Common myeloid progenitor, CD34-positive (primary cell): ENCODE data around the gene TBL1XR1.

ENCODE experiments used
- CTCF ChIA-PET: fragments of 350-600 bp; sonication (Branson Sonifier 250); formaldehyde crosslinking; loops from one replicate; lab custom pipeline; 2021; ENCODE audit warnings: antibody characterized with exemption; lab: Charles Lee
- POLR2A ChIA-PET: fragments of 350-600 bp; sonication (Branson Sonifier 250); formaldehyde crosslinking; loops from one replicate; lab custom pipeline; 2021; ENCODE audit warnings: antibody characterized with exemption; lab: Charles Lee
- DNase-seq, 3 donors: peaks; one replicate each; pipeline versions ENCODE4 v3.0.0 to v3.0.0-alpha.2; 2013
- H3K27ac ChIP-seq, 2 experiments: 1 replicate in 1 of 2; 2 replicates in 1 of 2; pipeline ENCODE4 v1.7.0; 2013; ENCODE audit warnings: inconsistent platforms in 2 of 2, low read length in 2 of 2, mild to moderate bottlenecking in 2 of 2, low read depth in 1 of 2, moderate library complexity in 1 of 2; ENCODE audit not compliant: severe bottlenecking in 2 of 2, insufficient read depth in 1 of 2, poor library complexity in 1 of 2
- H3K27me3 ChIP-seq, 5 experiments: replicated peaks in 2 of 5; 1 replicate in 3 of 5; 2 replicates in 2 of 5; pipeline versions ENCODE4 v1.6.1 to v1.7.0; 2013; ENCODE audit warnings: low read length in 4 of 5, mild to moderate bottlenecking in 2 of 5, moderate library complexity in 2 of 5, inconsistent platforms in 1 of 5; ENCODE audit not compliant: insufficient read depth in 5 of 5, control insufficient read depth in 4 of 5
- H3K36me3 ChIP-seq, 4 experiments: 1 replicate in 2 of 4; 2 replicates in 2 of 4; pipeline versions ENCODE4 v1.6.1 to v1.7.0; 2013; ENCODE audit warnings: low read length in 3 of 4, control low read depth in 1 of 4, mild to moderate bottlenecking in 1 of 4; ENCODE audit not compliant: control insufficient read depth in 4 of 4, insufficient read depth in 4 of 4
- H3K4me1 ChIP-seq, 4 experiments: 1 replicate in 3 of 4; 2 replicates in 1 of 4; pipeline versions ENCODE4 v1.6.1 to v1.7.1; 2013; ENCODE audit warnings: low read length in 3 of 4, mild to moderate bottlenecking in 3 of 4, control low read depth in 1 of 4, inconsistent platforms in 1 of 4, moderate library complexity in 1 of 4; ENCODE audit not compliant: control insufficient read depth in 4 of 4, insufficient read depth in 4 of 4; ENCODE audit errors: control extremely low read depth in 1 of 4
- H3K4me3 ChIP-seq, 7 experiments: 1 replicate in 4 of 7; 2 replicates in 3 of 7; pipeline versions ENCODE4 v1.5.1 to v1.7.0; 2013; ENCODE audit warnings: mild to moderate bottlenecking in 7 of 7, low read length in 6 of 7, moderate library complexity in 6 of 7, inconsistent platforms in 2 of 7, low read depth in 2 of 7, control low read depth in 1 of 7; ENCODE audit not compliant: insufficient read depth in 4 of 7, control insufficient read depth in 1 of 7; ENCODE audit errors: extremely low read depth in 1 of 7
- H3K9me3 ChIP-seq, 5 experiments: 1 replicate in 4 of 5; 2 replicates in 1 of 5; pipeline versions ENCODE4 v1.6.1 to v1.7.1; 2013; ENCODE audit warnings: low read length in 4 of 5, mild to moderate bottlenecking in 2 of 5, inconsistent platforms in 1 of 5, low read depth in 1 of 5, moderate library complexity in 1 of 5; ENCODE audit not compliant: control insufficient read depth in 4 of 5, insufficient read depth in 2 of 5; ENCODE audit errors: control extremely low read depth in 1 of 5
- WGBS: methylation state at CpG from one replicate; pipeline ENCODE4 v1.1.5; 2013; ENCODE audit not compliant: insufficient coverage; 5-methylcytosine and 5-hydroxymethylcytosine counted together

Gene TBL1XR1

GRCh38 chr3:176992978-176993377, 204.3 kb downstream of the TBL1XR1 start:
- CTCF ChIA-PET = no interaction called here
- Histone ChIP-seq H3K27me3 (no peaks in the 10 kb centered on the region), H3K4me1 (no peaks in the 10 kb centered on the region), H3K4me3 (no peak overlapping the region), H3K27ac (no peak overlapping the region), H3K36me3 (no peaks in the 10 kb centered on the region), H3K9me3 (peaks cover 0 to 5% (median 0%) of the 10 kb centered on the region in 5 experiments)
- POLR2A ChIA-PET = interaction anchor here (0.7 kb wide), 1 partner anchor 1717 kb away, joined by 3 read pairs; no protein-coding TSS in a partner anchor
- no peak for DNase-seq
- 90% methylated on average over 2 of the region's 3 CpGs for WGBS

- Histone ChIP-seq H3K27ac (no peak overlapping the region), H3K36me3 (no peaks in the 10 kb centered on the region), H3K27me3 (no peaks in the 10 kb centered on the region), H3K4me3 (no peak overlapping the region), H3K9me3 (peaks cover 0 to 5% (median 0%) of the 10 kb centered on the region in 5 experiments), H3K4me1 (no peaks in the 10 kb centered on the region)
- POLR2A ChIA-PET = interaction anchor here (0.7 kb wide), 1 partner anchor 1717 kb away, joined by 3 read pairs; no protein-coding TSS in a partner anchor
- 100% methylated on average over 6 of the region's 11 CpGs for WGBS
- CTCF ChIA-PET = no interaction called here
- no peak for DNase-seq
Observed at GRCh38 chr3:176992565-176992964, 204.7 kb downstream of the TBL1XR1 start.

- no peak overlapping the region for H3K27ac ChIP-seq
- CTCF ChIA-PET = no interaction called here
- H3K27me3 ChIP-seq = no peaks in the 10 kb centered on the region
- no peaks in the 10 kb centered on the region for H3K36me3 ChIP-seq
- DNase-seq = peak in 2 of 3 donors; percentile 7 to 16
- H3K9me3 ChIP-seq = peaks cover 0 to 5% (median 0%) of the 10 kb centered on the region in 5 experiments
- no peaks in the 10 kb centered on the region for H3K4me1 ChIP-seq
- H3K4me3 ChIP-seq = no peak overlapping the region
- POLR2A ChIA-PET = no interaction called here
- WGBS = 84% methylated on average over 3 of the region's 3 CpGs
Observed at GRCh38 chr3:176988795-176989194, 208.5 kb downstream of the TBL1XR1 start.

GRCh38 chr3:176987901-176988650, 209.2 kb downstream of the TBL1XR1 start:
- no peak for DNase-seq
- Histone ChIP-seq H3K27me3 (no peaks in the 10 kb centered on the region), H3K4me1 (no peaks in the 10 kb centered on the region), H3K4me3 (no peak overlapping the region), H3K27ac (no peak overlapping the region), H3K9me3 (peaks cover 0 to 5% (median 0%) of the 10 kb centered on the region in 5 experiments), H3K36me3 (no peaks in the 10 kb centered on the region)
- POLR2A ChIA-PET = no interaction called here
- WGBS = 100% methylated on average over 2 of the region's 8 CpGs
- CTCF ChIA-PET = no interaction called here

GRCh38 chr3:176978441-176978840, 218.8 kb downstream of the TBL1XR1 start:
- Histone ChIP-seq H3K27ac (no peak overlapping the region), H3K36me3 (no peaks in the 10 kb centered on the region), H3K9me3 (peaks cover 0 to 3% (median 0%) of the 10 kb centered on the region in 5 experiments), H3K4me1 (no peaks in the 10 kb centered on the region), H3K4me3 (no peak overlapping the region), H3K27me3 (no peaks in the 10 kb centered on the region)
- WGBS = 100% methylated on average over 1 of the region's 3 CpGs
- ChIA-PET CTCF (interaction anchor here (1.0 kb wide), 1 partner anchor 10 kb away, joined by 3 read pairs; no protein-coding TSS in a partner anchor), POLR2A (no interaction called here)
- no peak for DNase-seq

- no peak overlapping the region for H3K27ac ChIP-seq
- DNase-seq = no peak
- peaks cover 0 to 3% (median 0%) of the 10 kb centered on the region in 5 experiments for H3K9me3 ChIP-seq
- CTCF ChIA-PET = no interaction called here
- WGBS = 93% methylated on average over 2 of the region's 2 CpGs
- POLR2A ChIA-PET = no interaction called here
- no peaks in the 10 kb centered on the region for H3K36me3 ChIP-seq
- H3K27me3 ChIP-seq = no peaks in the 10 kb centered on the region
- no peaks in the 10 kb centered on the region for H3K4me1 ChIP-seq
- H3K4me3 ChIP-seq = no peak overlapping the region
Observed at GRCh38 chr3:176977331-176977730, 220.0 kb downstream of the TBL1XR1 start.

- WGBS = 100% methylated on average over 8 of the region's 10 CpGs
- POLR2A ChIA-PET = no interaction called here
- H3K4me1 ChIP-seq = no peaks in the 10 kb centered on the region
- no peaks in the 10 kb centered on the region for H3K27me3 ChIP-seq
- no peaks in the 10 kb centered on the region for H3K9me3 ChIP-seq
- H3K4me3 ChIP-seq = no peak overlapping the region
- H3K36me3 ChIP-seq = no peaks in the 10 kb centered on the region
- DNase-seq = no peak
- CTCF ChIA-PET = no interaction called here
- no peak overlapping the region for H3K27ac ChIP-seq
Observed at GRCh38 chr3:176976586-176976985, 220.7 kb downstream of the TBL1XR1 start.
